Raji (cell line): ENCODE measurements around the gene ATR.

Source experiments
- POLR2A ChIP-seq: IDR thresholded peaks from 2 replicates; pipeline ENCODE4 v1.6.1; 2011; ENCODE audit warnings: low read depth, low read length, control low read depth; ENCODE audit not compliant: insufficient read depth

ATR gene

DNA sequence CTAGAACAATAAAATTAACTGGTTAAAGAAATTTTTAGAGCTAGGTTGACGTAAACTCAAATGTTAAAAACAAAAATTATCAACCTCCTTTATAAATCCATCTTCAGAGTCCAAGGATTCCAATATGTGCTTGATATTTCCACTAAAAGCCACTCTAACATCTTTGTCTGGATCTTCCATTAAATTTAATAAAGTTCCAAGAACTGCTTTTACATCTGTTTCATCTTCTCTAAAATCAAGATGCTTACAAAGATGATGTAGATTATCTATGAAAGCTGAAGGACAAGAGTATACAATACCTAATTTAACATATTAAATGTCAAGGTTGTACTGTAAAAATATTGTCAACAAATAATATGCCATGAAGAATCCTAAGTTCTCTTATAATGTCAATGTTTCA, 24.8 kb downstream of the ATR start:
- no peak for TF ChIP-seq POLR2A

DNA sequence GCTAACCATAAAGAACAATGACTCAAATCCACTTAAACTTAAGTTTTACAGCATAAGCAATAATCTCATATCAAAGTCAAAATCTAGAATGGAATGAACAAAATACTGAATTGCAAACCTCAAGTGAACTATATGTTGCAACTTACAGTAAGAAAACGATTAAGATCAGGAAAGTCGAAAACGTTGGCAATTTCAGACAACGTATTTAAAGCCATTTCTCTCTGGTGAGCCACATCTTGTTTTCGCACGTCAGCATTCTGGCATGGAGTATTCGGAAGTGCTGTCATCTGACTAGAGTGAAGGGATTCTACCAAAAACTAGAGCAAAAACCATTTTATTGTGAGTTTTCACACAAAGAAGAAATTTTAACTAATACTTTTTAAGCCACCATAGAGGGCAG, 28.5 kb downstream of the ATR start:
- no peak for TF ChIP-seq POLR2A

DNA sequence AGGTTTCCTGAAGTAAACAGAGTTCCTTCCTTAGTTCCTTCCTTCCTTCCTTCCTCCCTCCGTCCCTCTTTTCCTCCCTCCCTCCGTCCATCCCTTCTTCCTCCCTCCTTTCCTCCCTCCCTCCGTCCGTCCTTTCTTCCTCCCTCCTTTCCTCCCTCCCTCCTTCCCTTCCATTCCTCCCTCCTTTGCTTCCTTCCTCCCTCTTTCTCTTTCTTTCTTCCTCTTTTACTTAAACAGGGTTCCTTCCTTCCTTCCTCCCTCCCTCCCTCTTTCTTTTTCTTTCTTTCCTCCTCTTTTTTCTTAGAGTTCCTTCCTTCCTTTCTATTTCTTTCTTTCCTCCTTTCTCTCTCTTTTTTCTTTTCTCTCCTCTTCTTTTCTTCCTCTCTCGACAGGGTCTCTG, 35.2 kb downstream of the ATR start:
- TF ChIP-seq POLR2A: no peak

DNA sequence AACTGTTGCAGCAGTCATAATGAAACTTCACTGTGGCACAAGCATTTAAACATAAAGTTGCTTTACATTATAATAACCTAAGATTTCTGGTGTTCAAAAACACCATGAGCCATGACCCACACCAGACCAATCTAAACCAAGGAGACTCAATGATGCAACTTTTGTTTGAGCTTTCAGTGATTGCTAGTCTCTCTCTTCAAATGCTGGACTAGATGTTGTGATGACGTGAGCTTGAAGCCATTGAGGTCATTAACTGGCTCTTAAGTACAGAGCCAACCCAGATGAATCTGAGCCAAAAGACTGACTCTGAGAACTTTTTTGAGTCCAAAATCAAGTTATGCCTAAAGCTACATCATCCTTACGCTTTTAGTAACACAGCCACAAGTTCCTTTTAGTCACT, 36.5 kb downstream of the ATR start:
- TF ChIP-seq POLR2A: no peak

DNA sequence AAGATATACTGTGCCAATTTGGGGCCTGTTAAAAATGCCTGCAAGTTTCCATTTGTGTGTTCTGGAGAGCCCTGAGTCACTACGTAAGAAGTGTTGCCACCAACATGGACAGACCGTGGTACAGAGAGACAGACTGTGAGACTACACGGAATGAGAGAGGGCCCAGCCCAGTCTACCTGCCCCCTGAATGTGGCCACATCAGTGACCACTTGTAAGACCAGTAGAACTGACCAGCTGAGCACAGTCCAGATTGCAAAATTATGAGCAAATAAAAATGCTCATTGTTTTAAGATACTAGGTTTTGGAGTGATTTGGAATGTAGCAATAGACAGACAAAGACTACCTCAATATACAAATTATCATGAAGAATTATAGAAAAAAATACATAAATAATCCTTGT, 42.0 kb downstream of the ATR start:
- TF ChIP-seq POLR2A: no peak

DNA sequence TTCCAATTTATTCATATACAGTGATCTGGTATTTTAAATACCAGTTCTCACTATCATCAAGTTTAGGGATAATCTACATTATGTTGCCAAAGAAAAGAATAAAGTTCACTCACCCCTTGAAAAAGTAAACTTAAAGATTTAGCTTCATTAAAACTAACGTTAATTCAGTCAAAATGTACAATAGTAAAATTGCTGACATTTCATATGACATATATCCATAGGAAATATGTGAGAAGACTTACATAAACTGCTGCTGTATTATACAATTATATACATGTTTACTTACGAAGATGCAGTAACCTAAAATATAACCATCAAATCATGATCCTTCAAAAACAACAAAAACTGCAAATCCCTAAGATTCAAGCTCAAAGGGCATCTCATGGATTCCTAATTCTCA, 44.0 kb downstream of the ATR start:
- no peak for TF ChIP-seq POLR2A

DNA sequence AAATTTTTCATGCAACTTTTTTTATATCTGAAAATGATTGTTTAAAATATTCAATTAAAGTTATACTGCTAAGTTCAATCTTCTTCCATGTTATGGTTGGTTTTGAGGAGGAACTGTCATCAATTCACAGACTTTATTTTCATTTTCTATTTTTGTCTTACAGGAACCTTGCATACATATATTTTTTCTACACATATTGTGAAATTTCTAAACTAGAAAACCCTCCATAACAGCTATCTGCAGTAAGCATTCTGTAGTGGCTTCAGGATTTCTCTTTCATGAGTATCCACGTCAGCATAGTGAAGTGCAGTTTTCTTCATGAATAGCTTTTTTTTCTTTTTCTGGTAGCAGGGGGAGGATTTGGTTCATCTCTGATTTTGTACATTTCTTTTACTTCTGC, 48.2 kb downstream of the ATR start:
- TF ChIP-seq POLR2A: no peak

DNA sequence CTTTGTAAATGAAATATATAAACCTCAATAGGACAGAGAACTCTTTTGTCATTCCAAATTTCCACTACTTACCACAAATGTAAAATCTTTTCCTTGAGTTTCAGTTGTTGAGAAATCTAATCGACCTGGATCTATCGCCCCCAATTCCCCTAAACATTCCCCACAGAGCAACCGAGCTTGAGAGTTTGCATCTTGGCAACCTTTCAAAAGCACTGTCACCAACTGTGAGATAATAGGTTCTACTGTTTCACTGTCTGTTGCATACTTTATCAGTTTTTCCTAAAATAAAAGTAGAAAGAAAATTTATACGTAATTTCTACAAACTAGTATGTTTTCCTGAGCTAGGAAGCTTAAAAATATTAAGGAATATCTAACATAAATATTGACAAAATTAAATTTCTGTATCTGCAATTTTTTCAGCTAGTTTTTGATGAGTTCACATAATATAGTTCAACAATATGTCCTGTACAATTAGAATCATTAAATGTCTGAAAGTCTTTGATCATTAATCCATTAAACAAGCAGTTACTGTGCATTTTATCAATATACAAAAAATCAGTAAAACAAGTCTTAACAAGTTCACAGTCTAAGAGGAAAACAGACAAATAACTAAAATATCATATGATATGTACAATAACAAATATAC, 54.5 kb downstream of the ATR start:
- TF ChIP-seq POLR2A: no peak

DNA sequence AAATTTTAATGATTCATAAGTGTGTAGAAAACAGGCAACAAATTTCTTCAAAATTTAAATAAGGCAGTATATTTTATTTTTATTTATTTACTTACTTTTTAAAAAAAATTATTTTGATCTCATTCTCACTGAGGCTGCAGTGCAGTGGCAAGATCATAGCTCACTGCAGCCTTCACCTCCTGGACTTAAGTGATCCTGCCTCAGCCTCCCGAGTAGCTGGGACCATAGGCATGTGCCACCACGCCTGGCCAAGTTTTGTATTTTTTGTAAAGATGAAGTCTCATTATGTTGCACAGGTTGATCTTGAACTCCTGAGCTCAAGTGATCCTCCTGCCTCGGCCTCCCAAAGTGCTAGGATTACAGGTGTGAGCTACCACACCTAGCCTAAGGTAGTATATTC, 69.5 kb downstream of the ATR start:
- TF ChIP-seq POLR2A: no peak

DNA sequence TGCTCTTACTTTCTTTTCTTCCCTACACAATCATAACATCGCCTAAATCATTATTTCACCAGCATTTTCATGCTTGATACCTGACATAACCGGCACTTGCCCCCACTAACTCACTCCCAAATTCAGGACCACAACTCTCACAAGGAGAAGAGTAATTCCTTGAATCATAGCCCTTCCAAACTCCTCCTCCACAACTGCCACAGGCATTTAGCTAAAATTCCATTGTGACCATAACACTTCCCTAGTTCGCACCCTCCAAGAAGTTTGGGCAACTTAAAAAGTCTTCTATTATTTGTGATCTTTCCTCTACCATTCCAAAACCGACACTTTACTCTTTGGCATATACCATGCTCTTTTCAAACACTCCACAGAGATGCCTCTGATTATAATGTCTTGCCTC, 71.3 kb downstream of the ATR start:
- TF ChIP-seq POLR2A: no peak

DNA sequence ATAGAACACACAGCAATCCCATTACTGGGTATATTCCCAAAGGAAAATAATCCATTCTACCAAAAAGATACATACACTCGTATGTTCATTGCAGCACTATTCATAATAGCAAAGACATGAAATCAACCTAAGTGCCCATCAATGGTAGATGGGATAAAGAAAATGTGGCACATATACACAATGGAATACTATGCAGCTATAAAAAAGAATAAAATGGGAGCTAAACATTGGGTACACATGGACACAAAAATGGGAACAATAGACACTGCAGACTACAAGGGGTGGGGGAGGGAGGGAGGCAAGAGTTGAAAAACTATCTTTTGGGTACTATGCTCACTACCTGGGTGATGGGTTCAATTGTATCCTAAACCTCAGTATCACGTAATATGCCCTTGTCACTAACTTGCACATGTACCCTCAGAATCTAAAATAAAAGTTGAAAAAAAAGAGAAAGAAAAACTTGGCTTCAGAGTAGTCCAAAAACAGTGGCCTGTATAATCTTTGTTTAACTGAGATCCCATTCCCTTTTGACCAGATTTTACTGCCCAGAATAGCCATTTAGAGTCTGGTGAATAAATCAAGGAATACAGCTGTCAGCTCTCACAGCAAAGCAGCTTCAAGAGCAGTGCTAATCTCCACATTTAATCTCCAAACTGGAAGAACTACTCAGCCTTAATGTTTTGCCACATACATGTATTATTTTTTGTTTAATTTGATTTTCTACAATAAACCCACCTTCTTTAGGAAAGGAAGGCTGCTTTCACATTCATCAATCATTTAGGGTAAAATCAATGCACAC, 76.1 kb downstream of the ATR start:
- no peak for TF ChIP-seq POLR2A

DNA sequence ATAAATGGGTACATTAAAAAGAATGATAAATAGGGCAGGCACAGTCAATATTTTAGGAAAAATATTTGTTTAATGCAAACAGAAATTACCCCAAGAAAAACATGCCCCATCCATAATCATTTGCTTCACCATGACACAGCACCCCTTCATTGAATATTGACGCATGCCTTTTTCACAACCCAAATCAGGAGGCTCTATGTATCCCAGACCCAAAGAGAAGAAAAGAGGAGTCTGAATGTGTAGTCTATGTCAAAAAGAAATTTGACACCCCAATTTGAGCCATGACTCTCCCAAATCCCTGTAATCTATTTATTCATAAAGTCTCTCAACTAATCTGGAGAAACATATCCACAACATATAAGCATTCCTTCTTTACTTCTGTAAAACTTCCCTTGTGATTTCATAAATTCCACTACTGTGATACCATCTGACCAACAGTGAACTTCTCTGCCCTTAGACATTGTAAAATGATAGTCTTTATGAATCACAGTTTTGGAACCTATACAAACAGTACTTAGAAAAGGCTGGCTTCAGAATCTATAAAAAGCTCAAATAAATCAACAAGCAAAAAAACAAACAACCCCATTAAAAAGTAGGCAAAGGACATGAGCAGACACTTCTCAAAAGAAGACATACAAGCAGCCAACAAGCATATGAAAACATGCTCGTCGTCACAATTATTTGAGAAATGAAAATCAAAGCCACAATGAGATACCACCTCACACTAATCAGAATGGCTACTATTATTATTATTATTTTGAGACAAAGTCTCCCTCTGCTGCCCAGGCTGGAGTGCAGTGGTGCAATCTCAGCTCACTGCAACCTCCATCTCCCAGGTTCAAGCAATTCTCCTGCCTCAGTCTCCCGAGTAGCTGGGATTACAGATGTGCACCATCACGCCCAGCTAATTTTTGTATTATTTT, 77.3 kb downstream of the ATR start:
- TF ChIP-seq POLR2A: no peak

DNA sequence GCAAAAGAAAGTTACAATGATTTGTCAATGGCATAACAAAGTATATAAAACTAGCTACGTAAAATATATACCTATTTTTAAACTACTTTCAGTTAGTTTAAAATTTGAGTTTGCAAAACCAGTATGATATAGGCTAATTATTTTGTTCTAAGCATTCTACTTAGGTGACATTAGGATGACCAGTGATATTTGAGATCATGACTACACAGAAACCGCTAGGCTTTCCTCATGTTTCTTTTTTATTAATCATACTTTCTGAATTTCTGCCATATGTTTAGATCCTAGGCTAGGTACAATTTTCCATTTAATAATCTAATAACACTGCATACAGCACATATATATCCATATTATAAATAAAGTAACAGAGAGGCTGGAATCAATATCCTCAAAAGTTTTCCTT, 78.3 kb downstream of the ATR start:
- no peak for TF ChIP-seq POLR2A

DNA sequence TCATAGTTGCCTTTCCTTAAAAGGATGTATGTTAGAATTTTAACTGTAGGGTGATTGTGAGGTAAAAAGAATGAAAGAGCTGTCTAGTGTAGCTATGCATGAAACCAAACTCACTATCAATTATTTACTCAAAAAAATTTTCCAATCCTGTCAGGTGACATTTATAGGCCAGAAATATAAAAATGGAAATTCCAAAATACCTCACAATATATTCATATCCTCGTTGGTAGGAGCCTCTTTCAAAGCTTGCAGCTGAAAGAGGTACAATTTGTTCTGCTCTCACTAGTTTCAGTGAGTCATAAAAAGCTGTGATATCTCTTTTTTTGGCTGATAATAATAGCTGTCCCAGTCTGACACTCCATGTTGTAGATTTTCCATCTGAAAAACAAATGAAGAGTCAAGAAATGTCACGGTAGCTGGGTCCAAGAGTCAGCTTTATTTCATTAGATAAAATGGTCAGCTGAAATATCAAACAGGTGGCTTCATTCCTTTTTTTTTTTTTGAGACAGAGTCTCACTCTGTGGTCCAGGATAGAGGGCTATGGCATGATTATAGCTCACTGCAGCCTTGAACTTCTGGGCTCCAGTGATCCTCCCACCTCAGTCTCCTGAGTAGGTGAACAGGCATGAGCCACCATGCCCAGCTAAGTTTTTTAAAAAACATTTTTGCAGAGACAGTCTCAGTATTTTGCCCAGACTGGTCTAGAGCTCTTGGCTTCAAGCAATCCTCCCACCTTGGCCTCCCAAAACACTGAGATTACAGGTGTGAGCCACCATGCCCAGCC, 79.9 kb downstream of the ATR start:
- TF ChIP-seq POLR2A: no peak

DNA sequence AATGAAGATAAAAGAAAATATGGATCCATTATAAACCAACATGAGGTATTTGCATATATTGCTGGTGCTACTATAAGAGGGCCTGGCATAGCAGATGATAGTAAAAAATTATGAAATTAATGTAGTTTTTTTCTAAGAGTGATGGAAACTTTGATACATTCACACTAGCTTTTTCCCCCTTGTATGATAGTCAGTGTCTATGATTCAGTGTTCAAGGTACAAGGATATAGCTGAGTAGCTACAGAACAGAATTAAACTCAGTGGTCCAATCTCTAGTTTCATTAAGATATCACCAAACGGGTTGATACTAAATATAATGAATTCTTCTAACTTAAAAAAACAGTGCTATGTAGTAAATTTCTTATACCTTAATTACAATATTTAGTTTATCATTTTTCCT, 80.8 kb downstream of the ATR start:
- TF ChIP-seq POLR2A: no peak
